WTC11 (cell line): ENCODE measurements around the gene VTN.

Source experiments
- AFF4 ChIP-seq: sonication (generic); formaldehyde crosslinking; IDR thresholded peaks from 2 replicates; pipeline ENCODE4 v1.8.1; 2023; ENCODE audit warnings: mild to moderate bottlenecking, missing genetic modification reagents, borderline replicate concordance
- ATF3 ChIP-seq: sonication (generic); formaldehyde crosslinking; conservative IDR thresholded peaks from 2 replicates; pipeline ENCODE4 v1.8.1; 2022; ENCODE audit warnings: mild to moderate bottlenecking, missing genetic modification reagents
- CREM ChIP-seq: sonication (generic); formaldehyde crosslinking; IDR thresholded peaks from 2 replicates; pipeline ENCODE4 v1.8.1; 2022; ENCODE audit warnings: mild to moderate bottlenecking, missing genetic modification reagents, moderate library complexity
- CTCF ChIP-seq: fragments of 200-600 bp; IDR thresholded peaks from 2 replicates; pipeline ENCODE4 v1.8.0; 2022; ENCODE audit warnings: antibody characterized with exemption
- E2F5 ChIP-seq: sonication (generic); formaldehyde crosslinking; IDR thresholded peaks from 2 replicates; pipeline ENCODE4 v1.8.1; 2022; ENCODE audit warnings: mild to moderate bottlenecking, moderate library complexity, missing genetic modification reagents
- FOXJ3 ChIP-seq: sonication (generic); formaldehyde crosslinking; IDR thresholded peaks from 2 replicates; pipeline ENCODE4 v1.9.0; 2021; ENCODE audit warnings: missing genetic modification reagents, mild to moderate bottlenecking, borderline replicate concordance
- FOXP4 ChIP-seq: sonication (generic); formaldehyde crosslinking; IDR thresholded peaks from 2 replicates; pipeline ENCODE4 v1.8.0; 2022; ENCODE audit warnings: mild to moderate bottlenecking, missing genetic modification reagents
- MAX ChIP-seq: sonication (generic); formaldehyde crosslinking; IDR thresholded peaks from 2 replicates; pipeline ENCODE4 v1.8.0; 2022; ENCODE audit warnings: mild to moderate bottlenecking, missing genetic modification reagents
- NFE2L1 ChIP-seq: sonication (generic); formaldehyde crosslinking; IDR thresholded peaks from 2 replicates; pipeline ENCODE4 v1.8.1; 2023; ENCODE audit warnings: missing genetic modification reagents
- NFYB ChIP-seq: sonication (generic); formaldehyde crosslinking; conservative IDR thresholded peaks from 2 replicates; pipeline ENCODE4 v1.8.0; 2022; ENCODE audit warnings: low read depth, missing genetic modification reagents
- SP1 ChIP-seq: sonication (generic); formaldehyde crosslinking; conservative IDR thresholded peaks from 2 replicates; pipeline ENCODE4 v1.8.1; 2022; ENCODE audit warnings: missing genetic modification reagents
- USF1 ChIP-seq: sonication (generic); formaldehyde crosslinking; IDR thresholded peaks from 2 replicates; pipeline ENCODE4 v1.8.0; 2022; ENCODE audit warnings: mild to moderate bottlenecking, missing genetic modification reagents

GRCh38 chr17:28320215-28321061, 49.7 kb downstream of the VTN start:
- no peak for TF ChIP-seq CTCF
- TF ChIP-seq FOXJ3 (CRISPR knock-in tag), result no peak
- TF ChIP-seq FOXP4, result no peak
- no peak for TF ChIP-seq SP1
- no peak for TF ChIP-seq CREM (CRISPR knock-in tag)
- TF ChIP-seq MAX (CRISPR knock-in tag), result no peak
- TF ChIP-seq NFE2L1 (CRISPR knock-in tag), result no peak
- TF ChIP-seq E2F5, result no peak
- no peak for TF ChIP-seq AFF4
- TF ChIP-seq USF1 (CRISPR knock-in tag), result no peak
- no peak for TF ChIP-seq ATF3 (CRISPR knock-in tag)
- TF ChIP-seq NFYB (CRISPR knock-in tag), result no peak
